GM18907 (cell line): ENCODE results near the gene ESRP2.

Experiments
- ATAC-seq: cut with Tn5 transposase; IDR thresholded peaks from one replicate; pipeline ENCODE4 v1.9.1; 2021; ENCODE audit warnings: mild to moderate bottlenecking, moderate library complexity; ENCODE audit not compliant: unreplicated experiment

ESRP2 gene

DNA sequence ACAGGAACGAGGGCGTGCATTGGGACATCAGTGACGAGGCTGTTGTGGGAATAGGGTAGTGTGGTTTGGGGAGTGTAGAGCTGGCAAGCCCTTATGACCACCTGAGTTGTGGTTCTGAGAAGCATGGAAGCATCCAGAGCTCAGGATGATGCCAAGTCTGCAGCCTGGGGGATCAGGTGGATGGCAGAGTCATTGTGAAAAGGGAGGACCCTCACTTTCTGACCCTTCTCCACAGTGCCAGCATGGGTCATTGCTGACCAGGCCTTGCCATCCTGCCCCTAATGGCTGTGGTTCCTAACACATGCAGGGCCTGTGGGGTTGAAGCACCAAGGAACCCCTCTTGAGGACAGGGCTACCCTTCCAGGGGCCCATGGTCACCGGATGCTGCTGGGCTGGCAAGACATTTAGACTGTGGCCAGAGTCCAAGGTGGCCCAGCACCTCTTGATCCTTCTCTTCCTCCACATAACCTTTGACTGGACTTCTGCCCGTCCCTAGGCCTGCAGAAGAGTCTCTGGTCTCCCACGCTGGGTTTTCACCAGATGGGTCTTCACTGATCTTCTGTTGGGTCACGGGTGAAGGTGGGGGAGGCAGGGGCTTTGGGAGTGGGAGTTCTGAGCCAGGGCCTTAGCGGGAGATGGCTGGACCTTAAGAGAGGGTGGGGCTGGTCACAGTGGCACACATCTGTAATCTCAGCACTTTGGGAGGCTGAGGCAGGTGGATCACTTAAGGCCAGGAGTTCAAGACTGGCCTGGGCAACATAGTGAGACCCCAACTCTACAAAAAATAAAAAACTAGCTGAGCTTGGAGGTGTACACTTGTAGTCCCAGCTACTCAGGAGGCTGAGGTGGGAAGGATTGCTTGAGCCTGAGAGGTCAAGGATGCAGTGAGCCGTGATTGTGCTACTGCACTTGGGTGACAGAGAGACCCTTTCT, 7.3 kb upstream of the ESRP2 start:
- ATAC-seq = no peak

DNA sequence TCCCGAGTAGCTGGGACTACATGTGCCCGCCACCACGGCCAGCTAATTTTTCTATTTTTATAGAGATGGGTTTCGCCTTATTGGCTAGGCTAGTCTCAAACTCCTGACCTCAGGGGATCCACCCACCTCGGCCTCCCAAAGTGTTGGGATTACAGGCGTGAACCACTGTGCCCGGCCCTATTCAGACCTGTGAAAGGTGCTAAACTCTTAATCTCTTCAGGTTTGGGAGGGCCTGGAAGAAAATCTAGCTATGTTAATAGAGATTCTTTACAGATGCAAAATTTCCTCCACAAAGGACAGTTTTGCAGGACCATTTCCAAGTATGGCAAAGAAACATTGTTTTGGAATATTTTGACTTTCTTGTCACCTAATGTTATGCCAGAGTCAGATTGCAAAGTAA, 6.2 kb upstream of the ESRP2 start:
- ATAC-seq = no peak

DNA sequence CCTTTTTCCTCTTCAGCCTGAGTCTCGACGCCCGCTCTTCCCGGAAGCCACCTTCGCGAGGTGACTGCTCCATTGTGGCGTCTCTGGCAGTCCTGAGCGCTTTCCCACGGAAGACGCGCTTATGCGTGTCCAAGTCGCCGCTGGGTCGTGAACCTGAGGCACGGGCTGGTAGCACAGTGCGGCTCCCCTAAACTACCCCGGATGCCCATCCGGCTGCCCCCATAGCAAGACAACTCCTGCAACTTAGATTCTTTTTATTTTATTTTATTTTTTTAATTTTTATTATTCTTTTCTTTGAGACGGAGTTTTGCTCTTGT, 2.1 kb upstream of the ESRP2 start:
- ATAC-seq = no peak

DNA sequence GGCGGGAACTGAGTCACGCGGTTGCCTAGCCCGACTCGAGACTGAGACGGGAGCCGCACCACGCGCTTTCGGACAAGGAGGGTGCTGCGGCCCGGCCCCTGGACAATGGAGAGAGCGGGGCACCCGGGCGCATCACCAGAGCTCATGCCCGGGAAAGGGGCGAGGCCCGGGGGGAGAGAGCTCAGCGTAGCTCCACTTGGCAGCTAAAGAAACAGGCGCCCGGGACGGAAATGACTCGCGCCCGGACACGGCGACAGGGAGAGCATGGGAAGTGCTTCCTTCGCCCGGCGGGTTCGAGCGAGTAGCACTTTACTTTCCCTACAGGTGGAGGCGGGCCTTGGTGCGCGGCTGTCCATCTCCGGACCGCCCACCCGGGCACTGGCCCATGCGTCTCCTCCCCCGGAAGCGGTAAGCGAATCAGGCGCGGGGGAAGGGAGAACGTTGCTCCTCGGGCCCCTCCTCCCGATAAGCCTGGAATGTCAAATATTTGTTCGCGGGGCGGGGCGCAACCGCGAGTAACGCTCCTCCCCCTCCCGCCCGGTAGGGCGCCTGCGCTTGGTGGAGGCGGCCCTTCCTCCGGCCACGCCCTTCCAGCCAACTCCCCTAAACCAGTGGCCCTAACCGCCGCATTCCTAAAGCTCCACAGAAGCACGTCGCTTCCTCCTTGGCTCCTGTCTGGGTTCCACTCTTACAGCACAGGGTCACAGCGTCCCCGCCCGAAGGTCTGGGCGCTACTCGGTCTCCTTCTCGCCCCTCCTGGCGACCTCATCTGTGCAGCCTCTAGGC, 1.5 kb upstream of the ESRP2 start:
- ATAC-seq = peak; percentile 85

DNA sequence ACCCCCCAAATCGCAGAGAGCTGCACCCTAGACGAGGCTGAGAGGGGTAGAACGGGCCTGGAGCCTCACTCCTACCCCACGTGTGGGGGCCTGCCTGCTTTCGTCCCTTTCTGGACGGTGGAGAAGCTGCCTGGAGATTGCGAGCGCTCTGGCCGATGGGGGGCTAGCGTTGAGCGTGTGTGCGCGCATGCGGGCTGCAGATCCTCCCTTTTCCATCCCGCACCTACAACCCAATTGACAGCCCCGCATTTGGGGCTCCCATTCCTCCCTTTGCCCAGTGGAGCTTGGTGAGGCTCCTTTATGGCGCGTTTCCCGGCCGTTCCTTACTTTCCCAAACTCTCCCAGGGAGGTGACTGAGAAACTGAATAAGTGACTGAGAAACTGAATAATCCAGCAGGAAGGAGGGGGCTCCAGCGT, 907 bp upstream of the ESRP2 start:
- ATAC-seq = no peak

DNA sequence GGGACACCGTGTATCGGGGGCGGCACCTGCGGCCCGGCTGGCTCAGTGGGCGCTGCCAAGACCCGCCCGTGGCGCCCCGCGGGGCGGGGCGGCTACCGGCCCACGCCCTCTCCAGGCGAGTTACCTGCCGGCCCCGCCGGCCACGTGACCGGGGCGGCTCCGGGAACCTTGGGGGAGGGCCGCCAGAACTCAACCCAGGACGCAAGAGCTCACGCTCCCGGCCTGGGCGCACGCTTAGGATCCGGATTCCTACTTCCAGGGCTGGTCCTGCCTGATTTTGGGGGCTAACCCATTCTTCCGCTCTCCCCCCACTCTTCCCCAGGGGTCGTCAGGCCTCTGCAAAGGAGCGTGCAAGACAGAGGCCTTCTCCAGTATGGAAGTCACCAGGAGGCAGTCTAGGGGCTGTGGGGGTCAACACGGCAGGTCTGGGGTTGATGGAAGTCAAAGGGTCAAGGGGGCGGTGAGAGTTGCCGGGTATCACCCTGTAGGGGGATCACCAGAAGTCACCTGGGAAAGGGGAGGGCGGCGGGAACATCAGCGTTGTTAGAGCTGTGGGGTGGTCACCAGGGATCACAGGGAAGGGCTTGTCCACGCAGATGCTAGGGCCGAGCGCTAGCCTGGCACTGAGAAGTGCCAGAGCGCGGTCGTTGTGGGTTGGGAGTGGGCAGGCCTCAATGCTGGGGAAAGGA, 354 bp upstream of the ESRP2 start:
- no peak for ATAC-seq

DNA sequence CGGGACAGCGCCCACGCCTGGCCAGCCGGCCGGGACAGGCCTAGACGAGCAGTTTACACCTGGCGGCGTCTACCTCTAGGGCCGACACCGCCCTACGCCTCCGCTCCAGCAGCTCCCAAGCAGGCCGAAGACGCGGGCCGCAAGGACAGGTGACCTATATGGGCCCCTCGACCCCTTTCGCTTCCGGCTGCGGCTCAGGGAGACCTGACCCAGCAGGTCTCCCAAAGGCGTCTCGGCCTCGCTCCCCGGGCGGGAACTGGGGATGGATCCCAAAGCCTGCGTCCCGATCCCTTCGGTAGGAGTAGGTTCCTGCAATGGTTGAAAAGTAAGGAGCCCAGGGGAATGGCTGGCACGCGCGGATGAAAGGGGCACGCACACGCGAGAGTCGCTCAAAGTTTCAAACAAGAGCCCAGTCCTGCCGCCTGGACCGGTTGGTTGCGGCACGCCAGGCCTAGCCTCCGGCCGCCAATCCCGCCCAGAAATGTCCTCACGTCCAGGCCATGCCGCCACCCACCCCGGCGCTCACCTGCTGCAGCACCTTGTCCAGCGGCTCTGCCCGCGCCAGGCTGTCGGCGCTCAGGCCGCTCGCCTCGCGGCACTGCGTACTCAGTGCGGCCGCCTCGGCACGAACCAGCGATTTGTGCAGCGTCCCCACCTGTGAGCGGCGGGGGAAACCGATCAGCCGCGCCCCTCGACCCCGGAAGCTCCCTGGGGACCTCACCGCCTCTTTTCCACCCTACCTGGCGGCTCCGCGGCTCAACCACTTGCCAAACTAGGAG, 630 bp downstream of the ESRP2 start:
- ATAC-seq = no peak

DNA sequence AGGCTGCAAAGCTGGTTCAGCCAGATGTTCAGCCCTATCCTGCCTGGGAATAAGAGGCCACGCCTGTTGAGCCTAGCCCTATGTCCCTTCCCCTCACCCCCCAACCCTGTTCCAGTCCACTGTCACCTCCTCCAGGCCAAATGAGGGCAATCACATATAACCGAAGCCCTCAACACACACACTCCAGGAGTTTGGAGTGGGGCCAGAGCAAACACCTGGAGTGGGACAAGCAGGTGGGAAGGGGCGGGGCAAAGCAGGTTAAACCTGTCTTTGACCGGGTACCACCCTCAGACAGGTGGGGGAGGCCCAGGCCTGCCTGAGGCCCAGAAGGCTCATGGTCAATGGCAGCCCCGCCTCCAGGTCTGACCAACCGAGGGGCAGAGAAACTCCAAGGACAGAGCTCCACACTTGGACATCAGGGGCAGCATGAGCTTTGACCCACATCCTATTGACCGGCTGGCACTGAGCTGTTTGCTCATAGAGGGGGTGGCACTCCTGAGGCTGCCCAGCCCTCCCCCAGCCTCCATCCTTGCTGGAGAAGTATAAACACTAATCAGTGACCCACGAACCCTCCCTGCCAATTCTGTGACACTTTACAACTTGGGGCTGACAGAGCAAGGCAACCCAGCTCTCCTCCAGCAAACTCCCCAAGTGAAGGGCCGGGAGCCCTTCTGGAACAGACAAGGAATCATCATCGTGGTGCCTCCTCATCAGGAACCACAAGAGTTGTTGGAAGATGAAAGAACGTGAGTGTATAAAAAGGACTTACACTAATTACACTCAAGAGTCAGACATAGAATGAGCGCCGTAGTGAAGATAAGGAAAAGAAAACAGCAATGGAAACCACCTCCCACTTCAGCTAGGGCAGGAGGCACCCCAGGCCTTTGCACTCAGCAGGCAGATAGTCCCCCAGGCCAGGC, 1.5 kb downstream of the ESRP2 start:
- no peak for ATAC-seq

DNA sequence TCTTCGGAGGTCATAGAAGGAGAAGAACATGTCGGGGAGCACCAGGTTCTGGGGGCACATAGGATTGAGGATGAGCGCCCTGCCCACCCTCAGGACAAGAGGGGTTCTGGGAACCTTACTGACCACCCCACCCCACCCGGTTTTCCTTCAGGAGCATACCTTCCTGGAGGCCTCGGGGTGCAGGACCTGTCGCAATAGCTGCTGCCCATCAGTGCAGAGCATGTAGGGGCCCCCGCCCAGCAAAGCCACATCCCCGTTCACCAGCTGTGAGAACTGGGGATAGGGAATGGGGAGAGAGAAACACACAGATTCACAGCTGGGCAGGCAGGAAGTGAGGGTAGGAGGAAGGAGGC, 2.1 kb downstream of the ESRP2 start:
- ATAC-seq = no peak

DNA sequence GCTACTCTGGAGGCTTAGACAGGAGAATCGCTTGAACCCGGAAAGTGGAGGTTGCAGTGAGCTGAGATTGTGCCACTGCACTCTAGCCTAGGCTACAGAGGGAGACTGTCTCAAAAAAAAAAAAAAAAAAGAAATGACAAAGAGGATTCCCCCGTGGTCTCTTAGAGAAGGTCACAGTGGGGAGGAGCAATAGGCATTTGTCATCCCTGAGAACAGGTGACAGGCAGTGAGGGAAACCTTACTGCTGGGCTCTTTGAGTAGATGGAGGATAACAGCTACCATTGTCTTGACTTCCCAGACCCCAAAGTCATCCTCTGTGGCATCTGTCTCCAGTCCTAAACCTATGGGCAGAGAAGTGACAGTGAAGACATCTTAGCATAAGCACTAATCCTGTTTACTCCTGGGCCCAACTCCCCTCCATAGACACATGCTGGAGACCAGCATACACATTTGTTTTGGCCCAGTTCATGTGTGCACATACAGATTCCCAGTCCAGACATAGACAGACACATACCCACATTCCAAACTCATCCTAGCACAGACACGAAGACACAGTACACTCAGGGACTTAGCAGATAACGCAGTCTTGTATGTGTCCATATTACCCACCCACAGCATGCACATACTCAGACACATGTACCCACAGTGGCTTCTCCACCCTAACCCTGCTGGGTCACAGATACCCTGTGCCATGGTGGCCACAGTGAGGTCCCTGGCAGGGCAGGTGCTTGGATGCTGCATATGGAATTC, 2.7 kb downstream of the ESRP2 start:
- ATAC-seq = no peak

DNA sequence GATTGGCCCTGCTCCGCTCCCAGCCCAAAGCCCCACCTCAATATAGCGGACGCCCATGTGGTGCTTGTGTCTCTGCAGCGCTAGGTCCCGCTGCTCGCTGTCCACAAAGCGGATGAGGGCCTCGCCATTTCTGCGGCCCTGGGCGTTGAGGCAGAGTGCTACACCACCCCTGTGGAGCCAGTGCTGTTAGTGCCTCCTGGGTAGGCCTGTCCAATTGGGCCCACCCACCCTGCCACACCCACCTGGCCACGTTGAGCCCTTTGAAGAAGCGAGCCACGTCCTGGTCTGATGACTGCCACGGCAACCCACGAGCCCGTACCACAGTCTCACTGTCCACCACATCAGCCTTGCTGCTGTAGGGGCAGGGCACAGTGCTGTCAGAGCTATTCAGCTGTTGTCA, 3.6 kb downstream of the ESRP2 start:
- ATAC-seq = no peak

DNA sequence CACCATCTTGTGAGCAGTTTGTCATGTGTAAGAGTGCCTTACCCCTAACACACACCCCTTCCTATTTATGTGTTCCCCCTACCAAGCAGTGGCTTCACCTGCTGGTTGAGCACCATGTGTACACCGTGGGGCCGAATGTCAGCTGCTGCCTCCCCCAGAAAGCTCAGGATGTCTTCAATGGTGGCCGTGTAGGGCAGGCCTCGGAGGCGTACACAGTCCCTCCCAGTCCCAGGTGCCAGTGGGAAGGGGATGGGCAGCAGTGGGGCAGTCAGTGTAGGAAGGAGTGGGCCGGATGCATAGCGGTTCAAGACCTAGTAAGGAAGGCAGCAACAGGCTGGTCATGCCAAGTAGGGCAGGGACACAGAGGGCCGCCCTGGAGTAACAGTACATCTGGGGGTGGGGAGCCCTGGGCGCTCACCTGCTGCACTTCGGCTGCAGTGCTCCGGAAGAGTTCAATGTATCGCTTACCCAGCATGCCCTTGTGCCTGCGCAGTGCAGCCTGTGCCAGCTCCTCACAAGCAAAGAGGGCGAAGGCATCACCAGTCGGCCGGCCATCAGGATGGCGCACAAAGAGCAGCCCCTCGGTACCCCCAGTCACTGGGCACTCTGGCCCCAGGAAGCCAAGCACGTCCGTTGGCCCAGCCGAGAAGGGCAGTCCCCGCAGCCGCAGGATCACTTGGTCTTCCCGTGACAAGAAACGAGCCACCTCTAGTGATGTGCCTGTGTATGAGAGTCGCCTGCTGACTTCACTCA, 4.4 kb downstream of the ESRP2 start:
- no peak for ATAC-seq

DNA sequence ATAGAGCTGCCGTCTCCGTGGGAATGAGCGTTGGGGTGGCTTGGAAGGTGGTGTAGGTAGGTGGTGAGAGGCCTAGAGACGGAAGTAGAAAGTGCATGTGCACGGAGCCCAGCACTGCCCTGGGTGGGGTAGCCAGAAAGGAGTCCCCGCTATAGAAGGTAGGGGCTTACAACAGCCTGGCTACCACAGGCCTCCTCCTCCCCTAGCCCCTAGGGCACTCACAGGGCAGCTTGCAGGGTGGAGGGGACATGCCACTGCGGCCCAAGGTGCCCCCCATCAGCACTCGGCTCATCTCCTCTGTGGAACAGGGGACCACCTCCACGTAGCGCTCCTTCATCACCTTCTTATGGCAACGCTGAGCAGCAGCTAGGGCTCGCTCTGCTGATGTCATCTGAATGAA, 5.0 kb downstream of the ESRP2 start:
- no peak for ATAC-seq

DNA sequence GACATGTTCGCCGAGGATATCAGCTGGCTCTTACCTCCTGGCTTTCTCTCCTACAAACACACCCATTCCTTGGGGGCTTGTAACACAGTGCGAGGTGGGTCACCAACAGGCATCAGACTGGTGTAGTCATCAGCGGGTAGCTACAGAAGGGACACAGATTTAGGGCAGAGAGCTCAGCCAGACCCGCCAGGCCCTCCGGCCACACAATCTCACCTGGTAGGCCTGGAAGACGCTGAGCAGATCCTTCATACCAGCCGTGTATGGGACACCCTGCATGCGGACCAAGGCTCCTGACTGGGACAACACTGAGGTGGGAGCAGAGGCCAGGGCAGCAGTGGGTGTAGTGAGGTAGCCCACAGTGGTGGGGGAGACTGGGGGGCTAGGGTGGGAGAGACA, 5.8 kb downstream of the ESRP2 start:
- no peak for ATAC-seq

DNA sequence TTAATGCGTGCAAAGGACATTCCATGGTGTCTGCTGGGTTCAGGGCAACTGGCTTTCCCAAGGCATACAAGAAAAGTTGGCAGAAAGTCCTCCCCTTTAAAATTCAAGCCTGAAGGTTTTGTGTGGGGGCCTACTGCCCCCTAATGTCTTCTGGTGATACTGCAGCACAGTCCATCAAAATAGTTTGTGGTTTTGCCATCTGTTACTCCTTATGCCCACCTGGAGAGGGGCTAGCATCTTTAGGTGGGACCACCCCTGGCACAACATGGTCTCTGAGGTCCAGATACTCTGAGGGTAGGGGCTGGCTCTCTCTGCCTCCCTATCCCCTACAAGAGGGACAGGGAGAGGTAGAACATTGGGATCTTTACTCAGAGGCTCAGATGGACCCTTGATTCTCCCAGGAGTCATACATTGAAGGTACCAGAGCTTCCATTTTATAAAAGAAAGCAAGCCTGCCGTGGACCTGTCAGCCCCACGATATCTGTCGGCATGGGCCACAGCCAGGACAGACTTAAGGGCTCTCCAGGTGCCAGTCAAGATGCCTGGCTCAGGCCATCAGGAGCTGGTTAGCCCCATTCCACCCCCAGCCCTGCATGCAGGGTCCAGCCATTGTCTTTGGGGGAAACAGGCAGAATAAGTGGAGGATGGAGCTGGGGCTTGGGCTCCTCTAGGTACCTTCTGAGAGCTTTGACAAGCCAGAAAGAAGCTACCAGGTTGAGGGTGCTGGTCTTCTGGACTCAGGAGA, 6.3 kb downstream of the ESRP2 start:
- no peak for ATAC-seq

DNA sequence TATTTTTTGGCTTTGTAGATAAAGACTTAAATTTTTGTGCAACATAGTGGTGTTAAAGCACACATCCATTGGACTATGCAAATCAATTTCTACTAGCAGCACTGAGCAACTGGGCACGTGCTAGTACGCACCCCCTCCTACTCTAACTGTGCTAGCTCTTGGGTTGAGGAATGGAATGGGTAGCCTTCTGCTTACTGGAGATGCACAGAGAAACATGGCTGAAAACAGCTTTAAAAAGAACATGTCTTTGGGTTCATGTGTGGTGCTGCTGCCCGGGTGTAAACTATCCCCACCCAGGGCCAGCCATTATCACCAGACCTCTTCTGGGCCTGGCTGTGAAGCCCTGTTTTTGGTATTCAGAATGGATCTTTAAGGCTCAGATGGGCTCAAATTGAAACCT, 7.3 kb downstream of the ESRP2 start:
- ATAC-seq = no peak

DNA sequence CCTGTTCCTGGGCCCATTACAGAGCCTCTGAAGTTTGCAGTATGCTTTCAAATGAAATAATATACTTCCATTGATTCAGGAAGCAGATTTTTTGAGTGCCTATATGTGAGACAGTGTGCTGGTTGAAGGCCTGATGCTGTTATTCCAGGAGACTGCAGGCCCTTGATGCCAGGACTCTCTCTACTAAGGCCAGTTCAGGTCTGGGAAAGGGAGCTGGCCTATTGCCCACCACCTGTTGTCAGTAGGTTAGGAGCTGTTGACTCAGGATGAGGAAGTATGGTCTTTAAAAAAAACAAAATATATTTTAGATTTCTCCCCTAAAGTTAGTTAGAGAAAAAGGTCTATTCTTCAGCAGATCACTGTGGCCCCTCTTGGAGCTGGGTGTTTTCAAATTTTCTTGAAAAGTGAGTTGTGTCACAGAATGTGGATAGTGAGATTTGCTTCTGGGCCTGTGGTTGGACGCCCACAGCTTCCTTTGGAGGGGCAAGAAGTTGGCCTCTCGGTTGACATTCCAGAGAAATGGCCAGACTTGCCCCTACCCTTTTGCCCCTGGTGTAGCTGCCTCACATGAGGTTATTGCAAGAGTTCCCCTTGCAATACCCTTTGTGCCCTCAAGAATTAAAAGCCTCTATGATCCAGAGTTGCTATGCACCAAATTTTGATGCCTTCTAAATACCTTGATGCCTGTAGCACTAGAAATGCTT, 7.9 kb downstream of the ESRP2 start:
- no peak for ATAC-seq
